GM19467 (cell line): ENCODE results near the gene PPP1R3G.
"Not testable (repeated sequence)": the region's sequence is repeated elsewhere in the genome, so short reads cannot be mapped to it uniquely, and the experiment has no call there.

Experiments used
- ATAC-seq: cut with Tn5 transposase; IDR thresholded peaks from one replicate; pipeline ENCODE4 v1.9.1; 2021; ENCODE audit warnings: mild to moderate bottlenecking, moderate library complexity; ENCODE audit not compliant: unreplicated experiment

PPP1R3G gene

GRCh38 chr6:5115168-5115567, 30.0 kb downstream of the PPP1R3G start:
- ATAC-seq: no peak

- ATAC-seq: no peak
These were observed 31.3 kb downstream of the PPP1R3G start for GRCh38 chr6:5116243-5116991.

GRCh38 chr6:5119090-5119951, 34.2 kb downstream of the PPP1R3G start:
- no peak for ATAC-seq

- no peak for ATAC-seq
These were observed 34.9 kb downstream of the PPP1R3G start for GRCh38 chr6:5120011-5120410.

- ATAC-seq: not testable (repeated sequence)
These were observed 35.4 kb downstream of the PPP1R3G start for GRCh38 chr6:5120543-5120942.

- no peak for ATAC-seq
These were observed 36.3 kb downstream of the PPP1R3G start for GRCh38 chr6:5121479-5121878.

GRCh38 chr6:5121956-5122355, 36.8 kb downstream of the PPP1R3G start:
- ATAC-seq: no peak

GRCh38 chr6:5122504-5123112, 37.5 kb downstream of the PPP1R3G start:
- ATAC-seq: no peak

GRCh38 chr6:5123296-5124143, 38.4 kb downstream of the PPP1R3G start:
- ATAC-seq: no peak

GRCh38 chr6:5124526-5124925, 39.4 kb downstream of the PPP1R3G start:
- ATAC-seq: no peak

GRCh38 chr6:5125152-5126006, 40.2 kb downstream of the PPP1R3G start:
- no peak for ATAC-seq

GRCh38 chr6:5126214-5126613, 41.1 kb downstream of the PPP1R3G start:
- ATAC-seq: no peak

- ATAC-seq: no peak
These were observed 42.1 kb downstream of the PPP1R3G start for GRCh38 chr6:5127106-5127687.

- no peak for ATAC-seq
These were observed 43.2 kb downstream of the PPP1R3G start for GRCh38 chr6:5128351-5128750.

GRCh38 chr6:5130135-5130866, 45.2 kb downstream of the PPP1R3G start:
- ATAC-seq: no peak

GRCh38 chr6:5132731-5133130, 47.6 kb downstream of the PPP1R3G start:
- peak; percentile 89 for ATAC-seq

GRCh38 chr6:5133943-5134342, 48.8 kb downstream of the PPP1R3G start:
- ATAC-seq: no peak

- no peak for ATAC-seq
These were observed 50.7 kb downstream of the PPP1R3G start for GRCh38 chr6:5135788-5136376.
